Uterus (tissue), 2 donors: ENCODE results near the gene OR6C70.

Experiments
- POLR2A ChIP-seq, 2 donors: fragments of 450-650 bp; IDR thresholded peaks; one replicate each; pipeline ENCODE4 v1.6.1; 2016; ENCODE audit warnings: antibody characterized with exemption in 2 of 2, mild to moderate bottlenecking in 1 of 2, moderate library complexity in 1 of 2
- TF ChIP-seq, protein P1 (sequence below), 4 experiments: fragments of 200-600 bp in 2 of 4; fragments of 450-650 bp in 2 of 4; sonication (generic) in 2 of 4; IDR thresholded peaks; one replicate each; pipeline ENCODE4 v1.5.1; 2016 to 2019; ENCODE audit warnings: antibody characterized with exemption in 4 of 4, mild to moderate bottlenecking in 2 of 4, moderate library complexity in 1 of 4

DNA sequence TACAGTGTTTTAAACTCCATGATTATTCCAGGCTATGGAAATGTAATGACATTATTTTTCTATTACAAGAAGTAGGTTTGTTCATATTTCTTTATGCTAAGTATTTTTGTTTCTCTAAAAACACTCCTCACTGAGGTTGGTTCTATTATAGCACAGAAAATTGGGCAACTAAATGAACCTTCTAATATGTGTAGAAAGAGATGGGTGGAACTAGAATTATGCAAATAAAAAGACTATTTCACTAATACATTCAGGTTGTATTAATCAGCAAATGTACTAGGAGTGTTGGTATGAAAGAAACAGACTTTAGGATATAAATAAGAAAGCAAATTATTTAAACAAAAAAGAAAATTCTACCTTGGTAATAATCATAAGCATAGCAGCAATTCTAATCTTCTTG is 21.1 kb downstream of the OR6C70 start:
- TF ChIP-seq, protein P1, sequence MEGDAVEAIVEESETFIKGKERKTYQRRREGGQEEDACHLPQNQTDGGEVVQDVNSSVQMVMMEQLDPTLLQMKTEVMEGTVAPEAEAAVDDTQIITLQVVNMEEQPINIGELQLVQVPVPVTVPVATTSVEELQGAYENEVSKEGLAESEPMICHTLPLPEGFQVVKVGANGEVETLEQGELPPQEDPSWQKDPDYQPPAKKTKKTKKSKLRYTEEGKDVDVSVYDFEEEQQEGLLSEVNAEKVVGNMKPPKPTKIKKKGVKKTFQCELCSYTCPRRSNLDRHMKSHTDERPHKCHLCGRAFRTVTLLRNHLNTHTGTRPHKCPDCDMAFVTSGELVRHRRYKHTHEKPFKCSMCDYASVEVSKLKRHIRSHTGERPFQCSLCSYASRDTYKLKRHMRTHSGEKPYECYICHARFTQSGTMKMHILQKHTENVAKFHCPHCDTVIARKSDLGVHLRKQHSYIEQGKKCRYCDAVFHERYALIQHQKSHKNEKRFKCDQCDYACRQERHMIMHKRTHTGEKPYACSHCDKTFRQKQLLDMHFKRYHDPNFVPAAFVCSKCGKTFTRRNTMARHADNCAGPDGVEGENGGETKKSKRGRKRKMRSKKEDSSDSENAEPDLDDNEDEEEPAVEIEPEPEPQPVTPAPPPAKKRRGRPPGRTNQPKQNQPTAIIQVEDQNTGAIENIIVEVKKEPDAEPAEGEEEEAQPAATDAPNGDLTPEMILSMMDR (IDR thresholded peaks at IDR 0.05): no peak
- TF ChIP-seq POLR2A (IDR thresholded peaks at IDR 0.05): no peak
